Renal pelvis (tissue), 12 donors: ENCODE data around the gene TRIML1. TPM values are rescaled to one million over a fixed set of nuclear protein-coding genes. Genes with fewer than 3 reads are reported as not detected.

Source experiments
- DNase-seq: peaks from one replicate; pipeline ENCODE4 v3.0.0-alpha.2; 2013
- long read RNA-seq, 16 experiments: transcript quantifications; one replicate each; lab custom pipeline, GENCODE V29; 2026
- polyA plus RNA-seq, 3 donors: library from polyadenylated mRNA; unstranded; fragments of 120-200 nt; gene quantifications; one replicate each; pipeline ENCODE4 v1.2.1, GENCODE V29; 2013; ENCODE audit not compliant: insufficient read length in 3 of 3

The TRIML1 gene, protein sequence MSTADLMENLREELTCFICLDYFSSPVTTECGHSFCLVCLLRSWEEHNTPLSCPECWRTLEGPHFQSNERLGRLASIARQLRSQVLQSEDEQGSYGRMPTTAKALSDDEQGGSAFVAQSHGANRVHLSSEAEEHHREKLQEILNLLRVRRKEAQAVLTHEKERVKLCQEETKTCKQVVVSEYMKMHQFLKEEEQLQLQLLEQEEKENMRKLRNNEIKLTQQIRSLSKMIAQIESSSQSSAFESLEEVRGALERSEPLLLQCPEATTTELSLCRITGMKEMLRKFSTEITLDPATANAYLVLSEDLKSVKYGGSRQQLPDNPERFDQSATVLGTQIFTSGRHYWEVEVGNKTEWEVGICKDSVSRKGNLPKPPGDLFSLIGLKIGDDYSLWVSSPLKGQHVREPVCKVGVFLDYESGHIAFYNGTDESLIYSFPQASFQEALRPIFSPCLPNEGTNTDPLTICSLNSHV
- not detected for polyA plus RNA-seq
- long read RNA-seq, donor 1, result 0 reads
- long read RNA-seq, donor 2, result 0 reads
- long read RNA-seq, donor 3, result 0 reads
- long read RNA-seq, donor 4, result 0 reads
- long read RNA-seq, donor 5, result 0 reads
- long read RNA-seq, donor 6, result 0 reads
- long read RNA-seq, donor 7, result 0 reads
- long read RNA-seq, donor 8, result 0 reads
- long read RNA-seq, donor 9, result 0 reads
- long read RNA-seq, donor 10, result 0 reads
- long read RNA-seq, donor 11, result 0 reads
- long read RNA-seq, donor 12, result 0 reads
- long read RNA-seq, donor 13, result 0 reads
- long read RNA-seq, donor 14, result 0 reads
- long read RNA-seq, donor 15, result 0 reads
- long read RNA-seq, donor 16, result 0 reads

DNA sequence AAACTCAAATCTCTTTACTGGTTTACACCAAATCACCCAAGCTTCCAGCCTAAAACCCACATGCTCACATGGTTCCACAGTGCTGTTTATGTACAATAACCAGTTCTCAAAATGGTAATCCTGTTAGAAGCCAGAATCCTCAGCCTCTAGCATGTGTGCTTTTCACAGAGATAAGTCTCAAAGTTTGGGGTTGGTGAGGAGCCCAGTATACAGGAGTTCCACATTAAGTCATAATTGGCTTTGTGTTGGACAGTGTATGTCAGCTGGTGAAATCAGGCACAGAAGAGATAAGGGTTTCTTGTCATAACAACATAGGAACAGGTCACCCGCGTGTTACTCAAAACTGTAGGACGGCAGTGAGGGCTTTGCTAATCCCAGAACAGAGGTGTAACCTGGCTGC is at the start of gene TRIML1:
Gene TRIML1, plus strand, starts transcription at position 301 of the 400 bp plus-strand sequence. CDS start 118 bp downstream, outside the sequence.
- DNase-seq, result no peak

DNA sequence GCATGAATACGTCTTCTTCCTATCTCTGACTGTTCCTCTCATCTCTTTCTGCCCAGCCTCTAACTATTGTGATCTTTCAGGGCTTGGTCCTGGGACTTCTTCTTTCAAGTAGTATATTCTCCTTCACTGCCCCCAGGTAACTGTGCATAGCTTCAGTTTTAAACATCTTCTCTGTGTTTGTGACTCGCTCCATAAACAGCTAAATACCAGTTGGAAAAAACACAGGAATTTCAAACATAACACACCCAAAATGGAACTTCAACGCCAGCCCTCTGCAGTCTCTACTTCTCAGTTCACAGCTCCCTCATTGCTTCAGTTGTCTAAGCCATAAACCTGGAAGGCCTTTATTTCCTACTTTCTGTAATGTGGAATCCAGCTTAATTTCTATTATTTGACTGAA is 46.4 kb upstream of the TRIML1 start:
- DNase-seq, result no peak

DNA sequence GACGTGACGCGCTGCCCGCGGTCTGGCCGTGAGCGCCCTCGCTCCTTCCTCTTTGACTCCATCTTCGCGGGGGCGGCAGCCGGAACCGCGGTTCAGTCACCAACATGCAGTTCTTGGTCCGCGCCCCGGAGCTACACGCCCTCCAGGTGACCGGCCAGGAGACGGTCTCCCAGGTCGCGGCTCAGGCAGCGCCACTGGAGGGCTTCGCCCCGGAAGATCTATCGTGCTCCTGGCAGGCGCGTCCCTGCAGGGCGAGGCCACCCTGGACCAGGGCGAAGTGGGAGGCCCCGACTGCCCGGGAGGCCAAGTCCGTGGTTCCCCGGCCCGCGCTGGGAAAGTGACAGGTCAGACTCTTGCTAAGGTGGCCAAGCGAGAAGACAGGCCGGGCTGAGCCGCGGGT is 32.8 kb upstream of the TRIML1 start:
- DNase-seq, result no peak

DNA sequence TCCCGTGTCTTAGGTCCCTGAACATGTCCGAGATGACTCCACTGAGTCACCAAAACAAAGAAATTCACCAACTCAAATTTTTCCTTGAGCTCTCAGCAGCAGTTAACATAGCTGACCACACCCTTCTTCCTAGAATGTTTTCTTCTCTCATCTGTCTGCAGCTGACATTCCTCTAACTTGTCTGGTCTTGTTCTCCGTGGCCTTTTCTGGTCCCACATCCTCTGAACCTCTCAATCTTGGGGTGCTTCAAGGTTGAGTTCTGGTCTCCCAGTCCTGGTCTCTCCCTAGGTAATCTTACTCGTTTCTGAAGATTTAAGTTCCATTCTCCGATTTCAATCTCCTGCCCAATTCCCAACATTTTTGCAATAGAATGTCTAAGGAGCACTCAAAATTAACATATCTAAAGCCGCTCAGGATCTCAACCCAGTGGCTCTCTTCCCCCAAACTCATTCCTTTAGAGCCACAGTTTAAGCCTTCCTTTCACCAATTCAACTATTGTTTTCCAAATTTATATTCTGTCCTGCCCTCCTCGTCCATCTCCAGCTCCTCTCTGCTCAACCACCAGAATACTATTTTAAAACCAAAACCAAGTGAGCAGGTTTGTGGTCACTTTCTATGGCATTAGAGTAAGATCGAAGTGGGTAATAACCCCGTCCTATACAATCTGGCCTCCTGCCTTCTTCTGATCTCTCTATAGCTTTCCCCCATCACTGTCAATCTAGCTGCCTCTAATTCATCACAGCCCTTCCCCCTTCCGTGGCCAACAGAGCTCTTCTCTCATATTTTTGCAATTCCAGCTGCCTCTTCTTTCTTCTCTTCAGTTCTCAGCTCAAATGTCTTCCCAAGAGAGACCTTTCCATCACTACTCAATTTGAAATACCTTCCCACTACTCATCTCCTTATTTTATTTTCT is 31.1 kb upstream of the TRIML1 start:
- no peak for DNase-seq

DNA sequence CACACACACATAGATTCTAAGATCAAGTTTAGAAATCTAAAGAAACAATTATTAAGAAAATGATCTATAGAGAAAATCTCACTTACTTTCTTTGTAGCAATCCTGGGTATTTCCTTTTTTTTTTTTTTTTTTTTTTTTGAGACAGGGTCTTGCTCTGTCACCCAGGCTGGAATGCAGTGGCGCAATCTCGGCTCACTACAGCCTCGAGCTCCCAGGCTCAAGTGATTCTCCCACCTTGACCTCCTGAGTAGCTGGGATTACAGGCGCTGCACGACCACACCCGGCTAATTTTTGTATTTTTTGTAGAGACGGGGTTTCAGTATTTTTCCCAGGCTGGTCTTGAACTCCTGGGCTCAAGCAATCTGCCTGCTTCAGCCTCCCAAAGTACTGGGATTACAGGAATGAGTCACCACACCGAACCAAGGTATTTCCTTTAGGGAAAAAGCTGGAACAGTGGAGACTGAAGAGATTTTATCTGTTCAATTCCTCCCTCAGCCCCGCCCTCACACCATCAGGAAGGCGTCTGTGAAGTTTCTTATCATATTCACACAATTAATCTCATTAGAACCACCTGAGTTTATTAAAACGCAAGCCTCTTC is 30.0 kb upstream of the TRIML1 start, which contains the start of gene TRIML2:
Gene TRIML2, minus strand, starts transcription at position 447 of the 599 bp plus-strand sequence. CDS start 4,235 bp downstream, outside the sequence.
- DNase-seq, result no peak

DNA sequence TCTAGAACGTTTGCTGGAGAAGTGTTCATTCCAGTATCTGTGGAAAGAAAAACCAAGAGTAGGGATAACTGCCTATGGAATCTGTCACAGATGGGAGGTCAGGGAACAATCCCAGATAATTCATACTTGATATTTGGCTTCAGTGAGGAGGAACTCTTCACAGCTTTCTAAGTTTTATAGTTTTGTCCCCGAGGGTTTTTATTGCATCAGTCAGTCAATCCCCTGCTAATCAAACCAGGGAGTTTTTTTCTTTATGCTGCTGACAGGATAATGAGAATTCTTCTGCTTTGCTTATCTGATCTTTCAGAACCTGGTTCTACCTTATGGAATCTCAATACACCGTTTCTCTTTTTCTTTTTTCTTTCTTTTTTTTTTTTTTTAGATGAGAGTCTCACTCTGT is 29.2 kb upstream of the TRIML1 start:
- DNase-seq, result no peak

DNA sequence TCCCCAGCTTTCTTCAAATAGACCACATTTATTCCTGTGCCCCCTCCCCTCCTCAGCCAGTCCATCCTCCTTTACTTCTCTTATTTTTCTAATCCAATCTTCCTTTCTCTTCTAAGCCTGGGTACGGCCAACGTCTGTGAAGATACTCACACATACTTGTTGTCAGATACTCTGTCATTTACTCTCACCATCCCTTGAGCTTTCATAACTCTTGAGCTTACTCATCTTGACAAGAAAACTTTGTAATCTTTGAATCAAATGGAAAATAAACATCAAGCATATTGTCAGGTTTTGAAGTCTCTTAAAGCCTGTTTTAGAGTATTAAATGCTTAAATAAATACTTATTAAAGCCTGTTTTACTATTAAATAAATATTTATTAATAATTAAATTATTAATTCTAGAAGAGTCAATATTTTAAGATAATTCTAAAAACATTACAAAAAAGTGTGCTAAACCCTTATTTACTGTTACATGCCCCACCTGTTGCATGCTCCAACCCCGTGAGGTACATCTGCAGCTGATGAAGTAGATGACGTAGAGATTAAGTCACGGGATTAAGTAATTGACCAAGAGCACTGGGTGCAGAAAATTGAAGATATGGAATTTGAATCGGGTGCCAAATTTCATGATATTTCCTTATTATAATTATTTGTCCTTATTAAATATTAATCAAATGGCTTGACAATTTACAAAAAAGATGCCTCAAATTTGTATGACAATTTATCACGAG is 28.3 kb upstream of the TRIML1 start:
- DNase-seq, result no peak

DNA sequence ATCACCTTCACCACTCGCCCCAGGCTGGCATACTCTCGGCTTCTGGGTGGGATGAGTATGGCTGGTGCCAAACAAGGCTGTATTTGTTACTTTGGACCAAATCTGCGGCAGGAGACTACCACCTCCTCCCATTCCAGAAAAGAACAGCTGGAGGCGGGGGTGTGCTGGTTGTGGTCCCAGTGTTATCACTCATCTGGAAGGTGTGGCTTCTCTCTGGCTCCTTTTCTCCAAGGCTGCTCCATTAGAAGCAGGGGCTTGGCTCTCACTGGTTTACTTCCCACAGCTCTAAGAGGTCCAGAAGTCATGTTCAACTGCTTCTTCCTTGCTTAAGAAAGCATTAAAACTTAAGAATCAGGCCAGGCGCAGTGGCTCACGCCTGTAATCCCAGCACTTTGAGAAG is 27.3 kb upstream of the TRIML1 start:
- DNase-seq, result no peak

DNA sequence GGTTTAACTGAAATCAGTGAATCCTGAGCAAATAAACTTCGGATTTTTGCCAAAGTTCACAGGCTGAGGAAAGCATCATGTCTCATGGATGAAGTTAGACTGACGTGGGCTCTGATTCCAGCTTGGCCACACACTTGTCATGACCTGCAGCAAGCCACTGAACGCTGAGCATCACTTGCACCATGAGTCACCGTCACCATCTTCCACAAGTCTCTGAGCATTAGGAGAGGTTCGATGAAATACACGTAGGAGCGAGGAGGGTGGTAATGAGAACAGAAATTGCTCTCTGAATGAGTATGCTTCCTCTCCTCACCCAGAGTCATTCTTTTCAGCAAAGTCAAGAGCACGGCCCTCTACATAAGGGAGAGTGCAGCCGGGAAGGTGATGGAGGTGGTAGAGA is 26.1 kb upstream of the TRIML1 start:
- no peak for DNase-seq

DNA sequence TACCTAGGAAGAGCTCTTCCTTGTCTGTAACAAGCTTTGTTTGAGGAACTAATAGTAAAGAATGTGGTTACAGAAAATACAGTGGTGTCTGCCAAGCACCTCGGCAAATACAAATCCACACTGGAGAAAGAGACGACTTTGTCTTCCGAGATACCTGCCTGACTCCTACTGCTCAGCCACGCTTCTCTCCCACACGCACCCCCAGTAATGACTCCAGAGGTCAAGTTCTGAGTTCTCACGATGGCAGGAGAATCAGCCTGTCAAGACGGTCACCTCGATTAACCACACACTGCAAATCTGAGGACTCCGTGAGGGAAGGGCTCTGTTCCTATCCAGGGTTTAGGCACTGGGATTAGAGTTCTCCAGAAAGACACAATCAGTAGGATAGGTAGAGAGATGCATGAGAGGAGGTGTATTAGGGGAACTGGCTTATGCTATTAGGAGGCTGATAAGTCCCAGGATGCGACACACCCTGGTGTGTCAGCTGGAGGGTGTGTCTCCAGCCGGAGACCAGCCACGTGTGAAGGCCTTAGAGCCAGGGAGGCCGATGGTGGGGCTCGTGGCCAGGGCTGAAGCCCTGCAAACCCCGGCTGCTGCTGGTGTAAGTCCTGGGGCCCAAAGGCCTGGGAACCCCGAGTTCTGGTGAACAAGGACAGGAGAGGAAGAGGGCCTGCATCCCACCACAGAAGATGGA is 21.5 kb upstream of the TRIML1 start:
- DNase-seq, result no peak

DNA sequence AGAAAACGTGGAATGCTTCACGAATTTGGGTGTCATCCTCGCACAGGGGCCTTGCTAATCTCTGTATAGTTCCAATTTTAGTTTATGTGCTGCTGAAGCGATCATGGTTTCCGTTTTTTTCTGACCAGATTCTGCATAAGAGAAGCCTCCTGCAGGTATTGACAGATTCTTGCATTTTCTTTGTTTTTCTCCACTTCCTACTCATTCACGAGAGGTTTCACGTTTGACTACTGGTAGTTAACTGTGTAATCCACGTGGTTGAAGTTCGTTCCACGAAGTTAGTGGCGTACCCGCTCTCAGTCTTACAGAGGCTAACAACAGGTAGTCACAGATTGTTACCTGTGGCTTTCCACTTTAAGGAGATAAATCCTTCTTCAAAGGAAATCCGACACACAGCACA is 17.7 kb upstream of the TRIML1 start:
- no peak for DNase-seq

DNA sequence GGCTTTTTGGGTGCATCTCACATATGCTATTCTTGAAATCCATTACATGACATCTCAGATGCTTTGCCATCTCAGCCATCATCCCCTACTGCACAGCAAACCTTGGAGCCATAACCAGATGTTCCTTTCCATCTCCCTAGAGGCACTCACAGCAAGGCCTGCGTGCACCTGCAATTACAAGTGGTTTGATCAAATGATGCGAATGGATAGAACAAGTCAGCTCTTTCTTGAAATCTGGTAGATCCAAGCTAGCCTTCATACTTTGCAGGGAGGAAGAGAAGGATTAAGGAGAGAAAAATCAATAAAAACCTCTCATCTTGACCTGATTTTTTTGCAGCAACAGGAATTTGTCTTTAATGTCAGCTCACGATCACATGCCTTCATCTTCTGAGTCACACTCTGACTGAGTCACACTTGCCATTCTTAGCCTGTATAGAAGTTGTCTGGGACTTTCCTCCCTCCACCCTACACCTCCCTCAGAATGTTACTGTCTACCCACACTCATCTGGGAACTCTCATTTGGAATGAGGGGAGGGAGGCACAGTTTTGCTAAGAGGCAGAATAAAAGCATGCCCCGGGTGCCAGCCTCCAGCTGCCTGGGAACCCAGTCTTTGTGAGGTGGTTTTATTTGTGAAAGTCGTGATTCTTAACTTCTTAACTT is 11.9 kb upstream of the TRIML1 start:
- no peak for DNase-seq

DNA sequence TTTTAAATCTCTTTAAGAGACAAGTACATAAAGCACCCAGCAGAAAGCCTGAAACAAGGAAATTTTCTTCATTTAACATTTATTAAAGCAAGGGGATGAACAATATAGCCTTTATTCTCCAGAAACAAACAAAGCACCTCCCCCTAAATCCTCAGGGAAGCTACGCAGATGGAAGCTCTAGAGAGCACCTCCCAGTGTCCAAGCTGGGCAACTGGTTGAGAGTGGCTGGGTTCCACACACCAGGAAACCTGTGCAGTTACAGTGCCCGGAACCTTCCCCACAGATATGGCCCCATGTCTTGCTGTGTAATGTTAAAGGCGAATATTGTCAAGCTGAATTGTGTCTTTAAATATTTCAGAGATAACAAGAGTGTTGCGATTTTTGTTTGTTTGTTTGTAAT is 8.9 kb upstream of the TRIML1 start:
- no peak for DNase-seq

DNA sequence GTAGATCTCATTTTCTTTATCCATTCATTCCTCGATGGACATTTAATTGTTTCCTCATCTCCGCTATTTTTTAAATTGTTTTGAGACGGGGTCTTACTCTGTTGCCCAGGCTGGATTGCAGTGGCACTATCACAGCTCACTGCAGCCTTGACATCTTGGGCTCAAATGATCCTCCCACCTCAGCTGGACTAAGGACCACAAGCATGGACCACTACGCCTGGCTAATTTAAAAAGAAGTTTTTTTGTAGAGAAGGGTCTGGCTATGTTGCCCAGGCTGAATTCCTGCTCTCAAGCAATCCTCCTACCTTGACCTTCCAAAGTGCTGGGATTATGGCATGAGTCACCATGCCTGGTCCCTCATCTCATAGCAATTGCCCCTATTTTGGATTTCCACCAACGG is 7.0 kb upstream of the TRIML1 start:
- no peak for DNase-seq

DNA sequence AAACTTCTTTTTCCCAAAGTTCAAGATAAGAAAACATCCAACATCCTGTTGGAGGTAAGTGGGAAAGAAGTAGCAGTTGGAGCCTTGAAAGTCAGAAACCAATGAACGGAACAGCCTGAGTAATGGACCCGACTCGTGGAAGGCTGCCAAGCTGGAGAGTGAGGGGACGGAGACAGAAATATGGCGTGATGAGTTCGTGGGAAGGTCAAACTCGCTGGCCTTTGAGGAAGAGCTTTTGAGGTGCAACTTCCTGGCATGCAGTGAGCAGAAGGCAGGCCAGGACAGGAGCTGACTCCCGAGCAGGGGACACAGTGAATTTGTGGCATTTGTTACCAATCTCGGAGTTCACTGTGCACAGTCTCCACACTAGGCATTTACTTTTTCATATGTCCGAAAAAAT is 1.0 kb upstream of the TRIML1 start:
- no peak for DNase-seq

DNA sequence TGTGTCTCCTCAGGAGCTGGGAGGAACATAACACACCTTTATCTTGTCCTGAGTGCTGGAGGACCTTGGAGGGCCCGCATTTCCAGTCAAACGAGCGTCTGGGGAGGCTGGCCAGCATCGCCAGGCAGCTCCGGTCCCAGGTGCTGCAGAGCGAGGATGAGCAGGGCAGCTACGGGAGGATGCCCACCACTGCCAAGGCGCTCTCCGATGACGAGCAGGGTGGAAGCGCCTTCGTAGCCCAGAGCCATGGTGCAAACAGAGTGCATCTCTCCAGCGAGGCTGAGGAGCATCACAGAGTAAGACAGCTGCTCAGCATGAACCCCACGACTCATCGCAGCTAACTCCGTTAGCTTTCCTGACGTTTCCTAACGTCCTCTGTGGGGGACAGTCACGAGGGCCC is 430 bp downstream of the TRIML1 start:
- no peak for DNase-seq

DNA sequence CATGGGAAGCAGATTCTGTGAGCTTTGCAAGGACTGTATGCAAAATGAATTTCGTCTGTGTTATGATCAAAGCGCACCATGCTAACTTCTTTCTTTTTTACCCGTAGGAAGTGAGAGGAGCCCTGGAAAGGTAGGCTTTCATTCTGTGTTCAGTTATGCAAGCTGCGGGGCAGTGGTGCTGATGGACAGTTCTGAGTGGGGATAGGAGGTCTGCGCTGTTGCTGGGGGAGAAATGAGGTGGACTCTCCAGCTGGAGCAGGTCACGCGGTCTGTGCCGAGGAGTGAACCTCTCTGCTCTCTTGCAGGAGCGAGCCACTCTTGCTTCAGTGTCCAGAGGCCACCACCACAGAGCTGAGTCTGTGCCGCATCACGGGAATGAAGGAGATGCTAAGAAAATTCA is 4.5 kb downstream of the TRIML1 start:
- peak; percentile 14 for DNase-seq

DNA sequence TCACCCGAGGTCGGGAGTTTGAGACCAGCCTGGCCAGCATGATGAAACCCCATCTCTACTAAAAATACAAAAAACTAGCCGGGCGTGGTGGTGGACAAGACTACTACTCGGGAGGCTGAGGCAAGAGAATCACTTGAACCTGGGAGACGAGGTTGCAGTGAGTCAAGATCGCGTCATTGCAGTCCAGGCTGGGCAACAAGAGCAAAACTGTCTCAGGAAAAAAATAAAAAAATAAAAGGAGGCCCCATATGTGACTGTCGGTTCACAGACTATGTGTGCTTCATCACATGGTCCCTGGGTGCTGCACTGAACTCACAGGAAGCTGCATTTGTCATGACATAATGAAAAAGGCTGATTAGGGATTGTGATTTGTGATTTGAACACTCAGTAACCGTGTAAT is 6.4 kb downstream of the TRIML1 start:
- no peak for DNase-seq

DNA sequence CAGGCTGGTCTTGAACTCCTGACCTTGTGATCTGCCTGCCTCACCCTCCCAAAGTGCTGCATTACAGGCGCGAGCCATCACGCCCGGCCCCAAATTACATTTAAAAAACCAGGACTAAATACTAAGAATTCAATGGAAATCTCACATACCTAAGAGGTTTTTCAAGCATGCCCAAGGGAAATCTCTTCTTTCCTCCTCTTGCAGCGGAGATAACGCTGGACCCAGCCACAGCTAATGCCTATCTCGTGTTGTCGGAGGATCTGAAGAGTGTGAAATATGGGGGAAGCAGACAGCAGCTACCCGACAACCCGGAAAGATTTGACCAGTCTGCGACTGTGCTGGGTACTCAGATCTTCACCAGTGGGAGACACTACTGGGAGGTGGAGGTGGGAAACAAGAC is 7.4 kb downstream of the TRIML1 start:
- no peak for DNase-seq

DNA sequence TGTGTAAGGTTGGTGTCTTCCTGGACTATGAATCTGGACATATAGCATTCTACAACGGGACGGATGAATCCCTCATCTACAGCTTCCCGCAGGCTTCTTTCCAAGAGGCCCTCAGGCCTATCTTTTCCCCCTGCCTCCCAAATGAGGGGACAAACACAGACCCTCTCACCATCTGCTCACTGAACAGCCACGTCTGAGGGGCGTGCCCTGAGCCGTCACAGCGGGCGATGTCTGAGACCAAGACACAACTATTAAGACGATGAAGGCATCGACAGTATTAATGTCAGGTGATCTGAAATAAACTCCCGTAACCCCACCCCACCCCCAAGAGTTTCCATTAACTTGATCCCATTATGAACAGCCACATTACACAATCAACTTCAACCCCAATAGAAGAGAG is 7.9 kb downstream of the TRIML1 start:
- DNase-seq, result no peak
